ENCODE results near the gene ZNF613.
"Not testable (repeated sequence)": the region's sequence is repeated elsewhere in the genome, so short reads cannot be mapped to it uniquely, and the experiment has no call there.

ZNF613 gene

GRCh38 chr19:51944798-51945552 lies 17.7 kb downstream of the ZNF613 start:
- DNase-seq = no peak

- no peak for DNase-seq
Observed at GRCh38 chr19:51946602-51947001, 19.3 kb downstream of the ZNF613 start.

- DNase-seq = no peak
Observed at GRCh38 chr19:51948975-51949374, 21.7 kb downstream of the ZNF613 start.

GRCh38 chr19:51957846-51958245 lies 30.6 kb downstream of the ZNF613 start:
- not testable (repeated sequence) for DNase-seq

- DNase-seq = peak; percentile 6 to 63
Observed at GRCh38 chr19:51959791-51960190, 32.5 kb downstream of the ZNF613 start.

GRCh38 chr19:51960621-51961233 lies 33.5 kb downstream of the ZNF613 start:
- DNase-seq = peak; percentile 89 to 96

- no peak for DNase-seq
Observed at GRCh38 chr19:51965583-51965982, 38.3 kb downstream of the ZNF613 start.

- no peak for DNase-seq
Observed at GRCh38 chr19:51970718-51971117, 43.4 kb downstream of the ZNF613 start.

- no peak for DNase-seq
Observed at GRCh38 chr19:51971624-51972023, 44.4 kb downstream of the ZNF613 start.

GRCh38 chr19:51975787-51976186 lies 48.5 kb downstream of the ZNF613 start:
- DNase-seq = not testable (repeated sequence)

- DNase-seq = no peak
Observed at GRCh38 chr19:51976852-51977251, 49.6 kb downstream of the ZNF613 start.

GRCh38 chr19:51977346-51977745 lies 50.1 kb downstream of the ZNF613 start:
- no peak for DNase-seq

- no peak for DNase-seq
Observed at GRCh38 chr19:51978882-51979281, 51.6 kb downstream of the ZNF613 start.

- DNase-seq = no peak
Observed at GRCh38 chr19:51980116-51980736, 53.0 kb downstream of the ZNF613 start.

- DNase-seq = not testable (repeated sequence)
Observed at GRCh38 chr19:51980926-51981325, 53.7 kb downstream of the ZNF613 start.

- no peak for DNase-seq
Observed at GRCh38 chr19:51983361-51983760, 56.1 kb downstream of the ZNF613 start.

- DNase-seq = peak; percentile 94 to 97
Observed at GRCh38 chr19:51986309-51987291, 59.3 kb downstream of the ZNF613 start, which contains the start of gene ZNF350. Gene ZNF350, minus strand, starts transcription at chr19:51986840. Its CDS starts 12,480 bp downstream, at chr19:51974360.

- DNase-seq = no peak
Observed at GRCh38 chr19:51993422-51993821, 66.2 kb downstream of the ZNF613 start.

- no peak for DNase-seq
Observed at GRCh38 chr19:51994048-51994644, 66.9 kb downstream of the ZNF613 start.
